Activated CD8-positive, alpha-beta memory T cell treated with anti-CD3 and anti-CD28 coated beads, Interleukin-2, amount 10 ng/mL, durations not matched to agents 7 days and 5 days (primary cell): Measurements from ENCODE around the gene ORM1. TPM values are rescaled to one million over a fixed set of nuclear protein-coding genes. Genes with fewer than 3 reads are reported as not detected.
"Not testable (repeated sequence)": the region's sequence is repeated elsewhere in the genome, so short reads cannot be mapped to it uniquely, and the experiment has no call there.

Experiments used
- ATAC-seq: fragments of 150-1000 bp; cut with Tn5 transposase; one replicate; pipeline ENCODE4 v1.10.0; 2021; ENCODE audit warnings: moderate library complexity
- CTCF ChIA-PET: fragments of 350-600 bp; sonication (Branson Sonifier 250); formaldehyde crosslinking; loops from one replicate; lab custom pipeline; 2021; ENCODE audit warnings: antibody characterized with exemption; lab: Charles Lee
- DNase-seq: peaks from one replicate; pipeline ENCODE4 v3.0.0-alpha.2; 2020
- H3K27ac Mint-ChIP-seq: one replicate; pipeline ENCODE4 v1.8.0; 2021; ENCODE audit warnings: mild to moderate bottlenecking, mixed read lengths
- H3K27me3 Mint-ChIP-seq: one replicate; pipeline ENCODE4 v1.8.0; 2021; ENCODE audit warnings: mixed read lengths
- H3K36me3 Mint-ChIP-seq: one replicate; pipeline ENCODE4 v1.8.0; 2021; ENCODE audit warnings: mild to moderate bottlenecking, mixed read lengths
- H3K4me1 Mint-ChIP-seq: one replicate; pipeline ENCODE4 v1.8.0; 2021; ENCODE audit warnings: mixed read lengths
- H3K4me3 Mint-ChIP-seq: one replicate; pipeline ENCODE4 v1.8.0; 2021; ENCODE audit warnings: mild to moderate bottlenecking, moderate library complexity, mixed read lengths
- H3K9me3 Mint-ChIP-seq: one replicate; pipeline ENCODE4 v1.8.0; 2022; ENCODE audit warnings: low read depth, mixed read lengths
- total RNA-seq, 2 experiments: library from RNA; stranded (reverse); gene quantifications; one replicate each; pipeline ENCODE4 v1.2.3, GENCODE V29; 2021

Gene ORM1
- total RNA-seq, 2 experiments from 2014 or later = not detected

- CTCF ChIA-PET = interaction anchor here (0.7 to 1.0 kb wide), 2 partner anchors 26 to 89 kb away, joined by 3 read pairs; no protein-coding TSS in a partner anchor
- DNase-seq (no peak), ATAC-seq (no peak)
- H3K4me3 Mint-ChIP-seq = no peak overlapping the region
- no peak overlapping the region for H3K27ac Mint-ChIP-seq
- H3K4me1 Mint-ChIP-seq = peaks cover 7% of the 10 kb centered on the region
- H3K9me3 Mint-ChIP-seq = no peaks in the 10 kb centered on the region
- H3K36me3 Mint-ChIP-seq = no peaks in the 10 kb centered on the region
- H3K27me3 Mint-ChIP-seq = peaks cover 4% of the 10 kb centered on the region
Observed at GRCh38 chr9:114316605-114317230, 6.2 kb upstream of the ORM1 start.

- ATAC-seq (no peak), DNase-seq (no peak)
- H3K9me3 Mint-ChIP-seq = no peaks in the 10 kb centered on the region
- H3K27ac Mint-ChIP-seq = no peak overlapping the region
- CTCF ChIA-PET = no interaction called here
- no peak overlapping the region for H3K4me3 Mint-ChIP-seq
- H3K36me3 Mint-ChIP-seq = no peaks in the 10 kb centered on the region
- H3K4me1 Mint-ChIP-seq = peaks cover 8% of the 10 kb centered on the region
- H3K27me3 Mint-ChIP-seq = peaks cover 8% of the 10 kb centered on the region
Observed at GRCh38 chr9:114317665-114318357, 5.1 kb upstream of the ORM1 start.

GRCh38 chr9:114318416-114318815 lies 4.5 kb upstream of the ORM1 start:
- Mint-ChIP-seq H3K9me3 (no peaks in the 10 kb centered on the region), H3K27ac (no peak overlapping the region), H3K4me1 (peaks cover 8% of the 10 kb centered on the region), H3K4me3 (no peak overlapping the region), H3K36me3 (no peaks in the 10 kb centered on the region), H3K27me3 (peaks cover 8% of the 10 kb centered on the region)
- no peak for DNase-seq
- ATAC-seq = no peak
- CTCF ChIA-PET = interaction anchor here (0.8 kb wide), 1 partner anchor 10 kb away, joined by 3 read pairs; no protein-coding TSS in a partner anchor

GRCh38 chr9:114319147-114319546 lies 3.8 kb upstream of the ORM1 start:
- H3K4me3 Mint-ChIP-seq = no peak overlapping the region
- no peaks in the 10 kb centered on the region for H3K36me3 Mint-ChIP-seq
- peaks cover 8% of the 10 kb centered on the region for H3K4me1 Mint-ChIP-seq
- H3K27ac Mint-ChIP-seq = no peak overlapping the region
- CTCF ChIA-PET = interaction anchor here (0.8 kb wide), 1 partner anchor 9 kb away, joined by 3 read pairs; no protein-coding TSS in a partner anchor
- no peak for ATAC-seq
- no peaks in the 10 kb centered on the region for H3K9me3 Mint-ChIP-seq
- H3K27me3 Mint-ChIP-seq = peaks cover 8% of the 10 kb centered on the region
- no peak for DNase-seq

GRCh38 chr9:114320710-114321109 lies 2.2 kb upstream of the ORM1 start:
- H3K9me3 Mint-ChIP-seq, H3K27me3 Mint-ChIP-seq, H3K36me3 Mint-ChIP-seq, ATAC-seq, H3K4me1 Mint-ChIP-seq, DNase-seq, H3K4me3 Mint-ChIP-seq, CTCF ChIA-PET, H3K27ac Mint-ChIP-seq: not testable (repeated sequence)

GRCh38 chr9:114321759-114322158 lies 1.1 kb upstream of the ORM1 start:
- Mint-ChIP-seq H3K27me3 (peaks cover 8% of the 10 kb centered on the region), H3K27ac (no peak overlapping the region), H3K9me3 (no peaks in the 10 kb centered on the region), H3K4me3 (no peak overlapping the region), H3K4me1 (peaks cover 8% of the 10 kb centered on the region), H3K36me3 (no peaks in the 10 kb centered on the region)
- CTCF ChIA-PET = interaction anchor here (0.5 kb wide), 1 partner anchor 332 kb away, joined by 3 read pairs; no protein-coding TSS in a partner anchor
- ATAC-seq (no peak), DNase-seq (no peak)

GRCh38 chr9:114322160-114322818 lies 609 bp upstream of the ORM1 start:
- H3K4me1 Mint-ChIP-seq, DNase-seq, H3K9me3 Mint-ChIP-seq, H3K4me3 Mint-ChIP-seq, ATAC-seq, H3K36me3 Mint-ChIP-seq, H3K27me3 Mint-ChIP-seq, H3K27ac Mint-ChIP-seq: not testable (repeated sequence)
- CTCF ChIA-PET = interaction anchor here (0.5 kb wide), 1 partner anchor 331 kb away, joined by 3 read pairs; no protein-coding TSS in a partner anchor

GRCh38 chr9:114323849-114324248 lies 951 bp downstream of the ORM1 start:
- H3K27ac Mint-ChIP-seq, CTCF ChIA-PET, H3K4me1 Mint-ChIP-seq: not testable (repeated sequence)

GRCh38 chr9:114324492-114324891 lies 1.6 kb downstream of the ORM1 start:
- Mint-ChIP-seq H3K27ac (no peak overlapping the region), H3K4me3 (no peak overlapping the region), H3K9me3 (no peaks in the 10 kb centered on the region), H3K36me3 (no peaks in the 10 kb centered on the region), H3K4me1 (peaks cover 1% of the 10 kb centered on the region), H3K27me3 (peaks cover 4% of the 10 kb centered on the region)
- DNase-seq (no peak), ATAC-seq (no peak)
- CTCF ChIA-PET = no interaction called here

More at GRCh38 chr9:114323849-114324248, 951 bp downstream of the ORM1 start:
- not testable (repeated sequence) for H3K4me3 Mint-ChIP-seq, H3K36me3 Mint-ChIP-seq, DNase-seq, H3K27me3 Mint-ChIP-seq, H3K9me3 Mint-ChIP-seq, ATAC-seq

- CTCF ChIA-PET, H3K9me3 Mint-ChIP-seq: not testable (repeated sequence)
Observed at GRCh38 chr9:114324965-114325364, 2.1 kb downstream of the ORM1 start.

GRCh38 chr9:114325684-114326254 lies 2.9 kb downstream of the ORM1 start:
- H3K27me3 Mint-ChIP-seq, H3K27ac Mint-ChIP-seq, H3K4me3 Mint-ChIP-seq, H3K9me3 Mint-ChIP-seq, ATAC-seq, DNase-seq, H3K4me1 Mint-ChIP-seq, H3K36me3 Mint-ChIP-seq, CTCF ChIA-PET: not testable (repeated sequence)

More at GRCh38 chr9:114324965-114325364, 2.1 kb downstream of the ORM1 start:
- not testable (repeated sequence) for H3K4me1 Mint-ChIP-seq, H3K4me3 Mint-ChIP-seq, DNase-seq, H3K36me3 Mint-ChIP-seq, ATAC-seq, H3K27me3 Mint-ChIP-seq, H3K27ac Mint-ChIP-seq

GRCh38 chr9:114327749-114328148 lies 4.9 kb downstream of the ORM1 start:
- CTCF ChIA-PET = interaction anchor here (0.6 kb wide), 1 partner anchor 9 kb away, joined by 3 read pairs; no protein-coding TSS in a partner anchor
- Mint-ChIP-seq H3K36me3 (no peaks in the 10 kb centered on the region), H3K9me3 (no peaks in the 10 kb centered on the region), H3K27me3 (no peaks in the 10 kb centered on the region), H3K27ac (no peak overlapping the region), H3K4me1 (peaks cover 3% of the 10 kb centered on the region), H3K4me3 (no peak overlapping the region)
- ATAC-seq (no peak), DNase-seq (no peak)

- not testable (repeated sequence) for H3K27ac Mint-ChIP-seq, H3K4me3 Mint-ChIP-seq, H3K36me3 Mint-ChIP-seq, H3K9me3 Mint-ChIP-seq, H3K4me1 Mint-ChIP-seq, DNase-seq, ATAC-seq, H3K27me3 Mint-ChIP-seq
- CTCF ChIA-PET = interaction anchor here (0.6 kb wide), 1 partner anchor 10 kb away, joined by 3 read pairs; no protein-coding TSS in a partner anchor
Observed at GRCh38 chr9:114328357-114328820, 5.5 kb downstream of the ORM1 start.
